Effector memory CD4-positive, alpha-beta T cell (primary cell): Measurements from ENCODE around the gene C17orf75.
"Not testable (repeated sequence)": the region's sequence is repeated elsewhere in the genome, so short reads cannot be mapped to it uniquely, and the experiment has no call there.

Source experiments
- DNase-seq, 3 donors: peaks; one replicate each; pipeline ENCODE4 v3.0.0-alpha.2; 2020
- H3K27ac ChIP-seq: 2 replicates; pipeline ENCODE4 v1.7.0; 2013; ENCODE audit warnings: mild to moderate bottlenecking, low read length, moderate library complexity; ENCODE audit not compliant: insufficient read depth, poor library complexity, severe bottlenecking
- H3K27me3 ChIP-seq: replicated peaks from 2 replicates; pipeline ENCODE4 v1.7.0; 2013; ENCODE audit warnings: mild to moderate bottlenecking, low read length; ENCODE audit not compliant: insufficient read depth, control insufficient read depth, poor library complexity, severe bottlenecking
- H3K36me3 ChIP-seq: 2 replicates; pipeline ENCODE4 v1.7.0; 2013; ENCODE audit warnings: mild to moderate bottlenecking, low read length, moderate library complexity; ENCODE audit not compliant: control insufficient read depth, insufficient read depth
- H3K4me1 ChIP-seq: 2 replicates; pipeline ENCODE4 v1.7.0; 2013; ENCODE audit warnings: low read length, mild to moderate bottlenecking; ENCODE audit not compliant: control insufficient read depth, insufficient read depth, poor library complexity, severe bottlenecking
- H3K4me3 ChIP-seq: 2 replicates; pipeline ENCODE4 v1.7.0; 2013; ENCODE audit warnings: low read length, low read depth, mild to moderate bottlenecking; ENCODE audit not compliant: insufficient read depth, poor library complexity, severe bottlenecking
- H3K9me3 ChIP-seq: 2 replicates; pipeline ENCODE4 v1.7.0; 2013; ENCODE audit warnings: mild to moderate bottlenecking, low read length, moderate library complexity; ENCODE audit not compliant: control insufficient read depth
- total RNA-seq, 3 donors: gene quantifications; one replicate each; lab custom pipeline; 2026; lab: John Stamatoyannopoulos, UW

C17orf75 gene, protein sequence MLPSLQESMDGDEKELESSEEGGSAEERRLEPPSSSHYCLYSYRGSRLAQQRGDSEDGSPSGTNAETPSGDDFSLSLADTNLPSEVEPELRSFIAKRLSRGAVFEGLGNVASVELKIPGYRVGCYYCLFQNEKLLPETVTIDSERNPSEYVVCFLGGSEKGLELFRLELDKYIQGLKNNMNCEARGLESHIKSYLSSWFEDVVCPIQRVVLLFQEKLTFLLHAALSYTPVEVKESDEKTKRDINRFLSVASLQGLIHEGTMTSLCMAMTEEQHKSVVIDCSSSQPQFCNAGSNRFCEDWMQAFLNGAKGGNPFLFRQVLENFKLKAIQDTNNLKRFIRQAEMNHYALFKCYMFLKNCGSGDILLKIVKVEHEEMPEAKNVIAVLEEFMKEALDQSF
- 9.1 to 11.0 (median 9.5) reads per million in 3 donors for total RNA-seq

DNA sequence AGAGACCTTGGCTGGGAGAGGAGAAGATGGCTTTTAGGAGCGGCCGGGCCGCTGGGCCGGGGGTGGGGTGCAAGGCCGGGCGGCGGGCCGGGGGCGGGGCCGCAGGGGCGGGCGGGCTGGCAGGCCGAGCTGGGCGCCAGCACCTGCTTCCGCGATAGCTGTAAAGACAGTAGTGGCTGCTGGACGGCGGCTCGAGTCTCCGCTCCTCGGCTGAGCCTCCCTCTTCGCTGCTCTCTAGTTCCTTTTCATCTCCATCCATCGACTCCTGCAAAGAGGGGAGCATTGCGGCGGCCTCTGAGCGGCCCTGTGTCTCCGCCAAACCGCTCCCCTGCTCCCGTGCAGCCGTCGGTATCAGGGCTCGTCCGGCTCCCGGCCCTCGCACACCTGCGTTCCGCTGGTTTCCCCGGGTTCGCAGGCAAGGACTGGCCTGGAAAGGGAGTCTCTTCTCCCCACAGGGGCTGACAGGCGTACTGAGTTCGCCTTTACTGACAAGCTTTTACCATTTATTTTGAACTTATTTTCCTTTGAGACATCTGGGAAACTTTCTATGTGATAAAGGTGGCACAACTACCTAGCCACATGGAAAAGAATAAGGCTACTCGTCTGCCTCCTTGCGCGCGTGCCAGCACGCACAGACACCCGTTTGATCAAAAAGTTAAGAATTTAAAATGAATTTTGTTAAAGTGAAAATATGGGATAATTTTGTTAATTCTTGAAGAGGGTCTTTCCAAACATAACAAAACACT, at the start of gene C17orf75:
TSS of gene C17orf75 (minus strand) at position 317 of the 746 bp plus-strand sequence. CDS start at position 283, 34 bp downstream.
- H3K27ac ChIP-seq: peak within 1 kb of the TSS; percentile 70
- H3K4me1 ChIP-seq: peaks cover 6% of the 10 kb centered on the region
- no peaks in the 10 kb centered on the region for H3K9me3 ChIP-seq
- peak; percentile 38 to 55 (median 47) for DNase-seq
- peak within 1 kb of the TSS; percentile 70 for H3K4me3 ChIP-seq
- H3K36me3 ChIP-seq: peaks cover 20% of the 10 kb centered on the region
- no peaks in the 10 kb centered on the region for H3K27me3 ChIP-seq

DNA sequence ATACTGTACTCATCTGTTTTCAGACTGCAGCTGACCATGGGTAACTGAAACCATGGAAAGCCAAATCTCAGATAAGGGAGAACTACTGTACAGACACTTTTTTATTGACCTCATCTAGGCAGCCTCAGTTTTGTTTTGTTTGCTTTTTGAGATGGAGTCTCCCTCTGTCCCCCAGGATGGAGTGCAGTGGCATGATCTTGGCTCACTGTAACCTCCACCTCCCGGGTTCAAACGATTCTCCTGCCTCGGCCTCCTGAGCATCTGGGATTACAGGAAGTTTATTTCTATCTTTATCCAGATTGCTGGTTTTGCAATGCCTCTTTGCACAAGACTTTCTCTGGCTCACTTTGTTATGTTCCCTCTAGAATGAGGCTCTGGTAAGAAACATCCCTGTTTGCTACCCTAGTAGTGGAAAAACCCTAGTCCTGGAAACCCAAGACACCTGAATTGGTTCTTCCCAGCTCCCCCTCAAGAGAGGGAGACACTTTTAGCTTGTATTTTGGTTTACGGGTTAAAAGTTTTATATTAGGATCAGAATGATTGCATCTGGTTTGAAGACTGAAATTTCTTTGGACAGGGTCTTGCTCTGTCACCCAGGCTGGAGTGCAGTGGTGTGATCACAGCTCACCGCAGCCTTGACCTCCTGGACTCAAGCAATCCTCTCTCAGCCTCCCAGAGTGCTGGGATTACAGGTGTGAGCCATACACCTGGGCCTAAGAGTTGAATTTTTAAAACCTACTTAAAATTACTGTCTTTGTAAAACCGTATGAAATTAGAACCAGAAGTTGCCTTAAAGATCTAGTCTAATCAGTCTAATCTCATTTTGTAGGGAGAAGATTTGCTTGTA, 46.9 kb upstream of the C17orf75 start:
- no peaks in the 10 kb centered on the region for H3K36me3 ChIP-seq
- no peak for DNase-seq
- H3K27ac ChIP-seq: no peak overlapping the region
- no peaks in the 10 kb centered on the region for H3K27me3 ChIP-seq
- H3K4me3 ChIP-seq: no peak overlapping the region
- no peaks in the 10 kb centered on the region for H3K4me1 ChIP-seq
- H3K9me3 ChIP-seq: no peaks in the 10 kb centered on the region

GRCh38 chr17:32388128-32388527, 46.2 kb upstream of the C17orf75 start:
- not testable (repeated sequence) for H3K36me3 ChIP-seq, DNase-seq, H3K27me3 ChIP-seq, H3K4me1 ChIP-seq, H3K9me3 ChIP-seq, H3K4me3 ChIP-seq, H3K27ac ChIP-seq

- Histone ChIP-seq H3K9me3 (no peaks in the 10 kb centered on the region), H3K36me3 (peaks cover 10% of the 10 kb centered on the region), H3K27me3 (no peaks in the 10 kb centered on the region), H3K27ac (no peak overlapping the region), H3K4me1 (no peaks in the 10 kb centered on the region), H3K4me3 (no peak overlapping the region)
- DNase-seq: no peak
Measured at GRCh38 chr17:32386844-32387243, 44.9 kb upstream of the C17orf75 start.

GRCh38 chr17:32385971-32386370, 44.0 kb upstream of the C17orf75 start:
- H3K4me1 ChIP-seq: no peaks in the 10 kb centered on the region
- no peak overlapping the region for H3K27ac ChIP-seq
- DNase-seq: no peak
- H3K36me3 ChIP-seq: peaks cover 14% of the 10 kb centered on the region
- H3K27me3 ChIP-seq: no peaks in the 10 kb centered on the region
- H3K4me3 ChIP-seq: no peak overlapping the region
- H3K9me3 ChIP-seq: no peaks in the 10 kb centered on the region

GRCh38 chr17:32385121-32385520, 43.1 kb upstream of the C17orf75 start:
- peaks cover 18% of the 10 kb centered on the region for H3K36me3 ChIP-seq
- no peak overlapping the region for H3K4me3 ChIP-seq
- DNase-seq: no peak

DNA sequence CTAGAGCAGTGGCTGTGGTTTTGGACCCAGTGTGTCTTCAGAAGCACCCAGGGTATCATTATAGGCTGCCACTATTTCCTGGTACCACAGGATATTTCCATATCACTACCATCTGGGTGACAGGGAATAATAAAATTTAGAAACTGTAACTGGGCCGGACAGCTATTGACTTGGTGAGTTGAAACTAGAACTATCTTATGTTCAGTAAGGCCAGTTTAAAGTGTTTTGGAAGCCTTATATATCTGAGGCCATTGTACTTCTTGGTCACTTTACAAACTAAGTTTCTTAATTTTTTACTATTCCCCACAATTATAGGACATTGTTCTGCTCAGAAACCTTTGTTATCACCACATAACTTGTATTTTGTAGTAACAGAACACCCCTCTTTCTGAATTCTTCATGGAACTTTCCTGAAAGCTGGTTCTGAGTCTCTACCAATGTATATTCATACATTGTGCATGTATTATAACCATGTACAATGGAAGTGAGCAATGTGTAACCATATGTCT, 42.0 kb upstream of the C17orf75 start:
- Histone ChIP-seq H3K36me3 (peaks cover 28% of the 10 kb centered on the region), H3K27me3 (no peaks in the 10 kb centered on the region), H3K4me1 (no peaks in the 10 kb centered on the region), H3K9me3 (no peaks in the 10 kb centered on the region), H3K4me3 (no peak overlapping the region), H3K27ac (no peak overlapping the region)
- no peak for DNase-seq

More at GRCh38 chr17:32385121-32385520, 43.1 kb upstream of the C17orf75 start:
- no peak overlapping the region for H3K27ac ChIP-seq
- no peaks in the 10 kb centered on the region for H3K9me3 ChIP-seq
- H3K4me1 ChIP-seq: no peaks in the 10 kb centered on the region
- H3K27me3 ChIP-seq: no peaks in the 10 kb centered on the region

- H3K4me3 ChIP-seq: no peak overlapping the region
Measured at GRCh38 chr17:32382526-32383223, 40.7 kb upstream of the C17orf75 start.

GRCh38 chr17:32370426-32370825, 28.5 kb upstream of the C17orf75 start:
- H3K27me3 ChIP-seq: no peaks in the 10 kb centered on the region
- no peak overlapping the region for H3K4me3 ChIP-seq
- H3K36me3 ChIP-seq: peaks cover 83% of the 10 kb centered on the region
- no peak for DNase-seq
- no peaks in the 10 kb centered on the region for H3K9me3 ChIP-seq
- no peaks in the 10 kb centered on the region for H3K4me1 ChIP-seq
- no peak overlapping the region for H3K27ac ChIP-seq

More at GRCh38 chr17:32382526-32383223, 40.7 kb upstream of the C17orf75 start:
- no peaks in the 10 kb centered on the region for H3K4me1 ChIP-seq
- H3K27ac ChIP-seq: no peak overlapping the region
- DNase-seq: no peak
- no peaks in the 10 kb centered on the region for H3K9me3 ChIP-seq
- H3K27me3 ChIP-seq: no peaks in the 10 kb centered on the region
- H3K36me3 ChIP-seq: peaks cover 40% of the 10 kb centered on the region
